Measurements from ENCODE around the gene GIGYF2.

Gene GIGYF2

GRCh38 chr2:232885264-232885961 is 188.3 kb downstream of the GIGYF2 start:
- Mint-ChIP-seq H3K4me3 (no peak overlapping the region), H3K27me3 (ENCODE audit: low read depth) (no peaks in the 10 kb centered on the region), H3K4me1 (ENCODE audit: low read depth) (no peaks in the 10 kb centered on the region), H3K27ac (no peak overlapping the region), H3K36me3 (ENCODE audit: low read depth) (no peaks in the 10 kb centered on the region), H3K9me3 (no peaks in the 10 kb centered on the region)

GRCh38 chr2:232886176-232886575 is 189.0 kb downstream of the GIGYF2 start:
- no peak overlapping the region for H3K4me3 Mint-ChIP-seq
- H3K27me3 Mint-ChIP-seq (ENCODE audit: low read depth): no peaks in the 10 kb centered on the region
- H3K4me1 Mint-ChIP-seq (ENCODE audit: low read depth): no peaks in the 10 kb centered on the region
- no peaks in the 10 kb centered on the region for H3K36me3 Mint-ChIP-seq (ENCODE audit: low read depth)
- H3K27ac Mint-ChIP-seq: no peak overlapping the region
- H3K9me3 Mint-ChIP-seq: no peaks in the 10 kb centered on the region

DNA sequence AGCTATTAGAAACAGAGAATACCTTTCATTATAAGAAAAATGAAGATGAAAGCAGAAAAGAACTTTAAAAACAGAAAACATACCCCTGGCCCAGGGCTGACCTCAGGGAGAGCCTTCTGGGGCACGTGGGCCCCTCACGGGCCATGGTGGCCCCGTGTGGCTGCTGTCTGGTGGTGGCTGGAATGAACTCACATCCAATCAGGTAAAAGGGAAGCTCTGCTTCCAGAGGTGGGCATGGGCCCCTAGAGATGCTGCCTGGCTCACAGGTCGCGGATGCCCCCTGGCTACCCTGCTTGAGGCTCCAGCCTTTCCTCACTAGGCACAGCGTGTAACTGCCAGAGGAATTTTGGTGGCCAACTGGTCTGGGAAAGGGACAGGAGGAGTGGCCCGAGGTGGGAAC is 189.5 kb downstream of the GIGYF2 start:
- H3K27ac Mint-ChIP-seq: no peak overlapping the region
- no peaks in the 10 kb centered on the region for H3K36me3 Mint-ChIP-seq (ENCODE audit: low read depth)
- no peaks in the 10 kb centered on the region for H3K9me3 Mint-ChIP-seq
- H3K4me1 Mint-ChIP-seq (ENCODE audit: low read depth): no peaks in the 10 kb centered on the region
- no peaks in the 10 kb centered on the region for H3K27me3 Mint-ChIP-seq (ENCODE audit: low read depth)
- H3K4me3 Mint-ChIP-seq: no peak overlapping the region

- Mint-ChIP-seq H3K27me3 (ENCODE audit: low read depth) (no peaks in the 10 kb centered on the region), H3K9me3 (no peaks in the 10 kb centered on the region), H3K27ac (no peak overlapping the region), H3K4me3 (no peak overlapping the region), H3K36me3 (ENCODE audit: low read depth) (no peaks in the 10 kb centered on the region), H3K4me1 (ENCODE audit: low read depth) (no peaks in the 10 kb centered on the region)
Observed at GRCh38 chr2:232887171-232887850, 190.2 kb downstream of the GIGYF2 start.

- H3K9me3 Mint-ChIP-seq: no peaks in the 10 kb centered on the region
- no peak overlapping the region for H3K27ac Mint-ChIP-seq
- no peaks in the 10 kb centered on the region for H3K36me3 Mint-ChIP-seq (ENCODE audit: low read depth)
- H3K4me1 Mint-ChIP-seq (ENCODE audit: low read depth): no peaks in the 10 kb centered on the region
- no peaks in the 10 kb centered on the region for H3K27me3 Mint-ChIP-seq (ENCODE audit: low read depth)
- no peak overlapping the region for H3K4me3 Mint-ChIP-seq
Observed at GRCh38 chr2:232888099-232888836, 191.1 kb downstream of the GIGYF2 start.

GRCh38 chr2:232888839-232889529 is 191.9 kb downstream of the GIGYF2 start:
- H3K27ac Mint-ChIP-seq: no peak overlapping the region
- no peaks in the 10 kb centered on the region for H3K36me3 Mint-ChIP-seq (ENCODE audit: low read depth)
- no peaks in the 10 kb centered on the region for H3K4me1 Mint-ChIP-seq (ENCODE audit: low read depth)
- no peak overlapping the region for H3K4me3 Mint-ChIP-seq
- H3K27me3 Mint-ChIP-seq (ENCODE audit: low read depth): no peaks in the 10 kb centered on the region
- H3K9me3 Mint-ChIP-seq: no peaks in the 10 kb centered on the region

GRCh38 chr2:232889876-232890401 is 192.8 kb downstream of the GIGYF2 start:
- Mint-ChIP-seq H3K4me3 (no peak overlapping the region), H3K27ac (no peak overlapping the region), H3K4me1 (ENCODE audit: low read depth) (no peaks in the 10 kb centered on the region), H3K9me3 (no peaks in the 10 kb centered on the region), H3K27me3 (ENCODE audit: low read depth) (no peaks in the 10 kb centered on the region), H3K36me3 (ENCODE audit: low read depth) (no peaks in the 10 kb centered on the region)

- H3K9me3 Mint-ChIP-seq: no peaks in the 10 kb centered on the region
- H3K27ac Mint-ChIP-seq: no peak overlapping the region
- no peaks in the 10 kb centered on the region for H3K4me1 Mint-ChIP-seq (ENCODE audit: low read depth)
- H3K36me3 Mint-ChIP-seq (ENCODE audit: low read depth): no peaks in the 10 kb centered on the region
- no peaks in the 10 kb centered on the region for H3K27me3 Mint-ChIP-seq (ENCODE audit: low read depth)
- no peak overlapping the region for H3K4me3 Mint-ChIP-seq
Observed at GRCh38 chr2:232890536-232890895, 193.4 kb downstream of the GIGYF2 start.

GRCh38 chr2:232890896-232891601 is 193.9 kb downstream of the GIGYF2 start:
- Mint-ChIP-seq H3K4me1 (ENCODE audit: low read depth) (no peaks in the 10 kb centered on the region), H3K9me3 (no peaks in the 10 kb centered on the region), H3K36me3 (ENCODE audit: low read depth) (no peaks in the 10 kb centered on the region), H3K4me3 (no peak overlapping the region), H3K27ac (no peak overlapping the region), H3K27me3 (ENCODE audit: low read depth) (no peaks in the 10 kb centered on the region)

DNA sequence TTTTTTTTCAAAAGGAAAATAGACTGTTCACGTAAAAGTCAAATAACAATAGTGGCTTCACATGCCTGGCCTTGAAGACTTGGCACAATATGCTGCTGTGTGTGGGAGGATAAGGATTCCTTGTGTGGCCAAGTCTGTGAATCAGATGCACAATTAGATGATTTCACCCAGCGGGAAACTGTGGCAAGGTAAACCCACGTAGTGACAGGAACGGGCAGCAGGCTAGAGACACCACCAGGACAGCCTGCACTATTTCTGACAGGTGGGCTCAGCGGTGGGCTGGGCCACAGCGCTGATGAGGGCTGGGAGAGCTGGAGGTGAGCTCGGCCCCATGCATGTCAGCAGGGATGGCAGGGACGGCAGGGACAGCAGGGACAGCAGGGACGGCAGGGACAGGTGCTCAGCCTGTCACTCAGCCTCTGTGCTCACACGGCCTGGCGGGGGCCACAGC is 194.5 kb downstream of the GIGYF2 start:
- H3K36me3 Mint-ChIP-seq (ENCODE audit: low read depth): no peaks in the 10 kb centered on the region
- H3K9me3 Mint-ChIP-seq: no peaks in the 10 kb centered on the region
- H3K27ac Mint-ChIP-seq: no peak overlapping the region
- no peaks in the 10 kb centered on the region for H3K27me3 Mint-ChIP-seq (ENCODE audit: low read depth)
- no peak overlapping the region for H3K4me3 Mint-ChIP-seq
- no peaks in the 10 kb centered on the region for H3K4me1 Mint-ChIP-seq (ENCODE audit: low read depth)

GRCh38 chr2:232892221-232892620 is 195.1 kb downstream of the GIGYF2 start:
- Mint-ChIP-seq H3K27ac (no peak overlapping the region), H3K27me3 (ENCODE audit: low read depth) (no peaks in the 10 kb centered on the region)

DNA sequence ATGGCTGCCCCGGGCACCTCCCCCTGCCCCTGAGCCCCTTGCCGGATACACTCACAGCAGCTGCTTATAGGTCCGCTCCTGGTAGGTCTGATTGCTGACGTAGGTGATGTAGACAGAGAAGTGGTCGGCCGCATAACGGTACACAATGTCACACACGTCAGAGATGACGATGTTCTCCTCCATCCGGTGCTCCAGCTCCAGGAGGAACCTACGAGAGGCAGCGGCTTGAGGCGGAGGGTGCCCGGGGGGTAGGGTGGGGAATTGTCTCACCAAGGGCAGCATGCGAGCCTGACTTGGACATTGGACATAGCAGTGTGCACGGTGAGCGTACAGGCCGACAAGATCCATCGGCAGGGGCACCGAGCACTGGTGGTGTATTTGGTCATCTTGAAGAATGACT is 195.7 kb downstream of the GIGYF2 start:
- Mint-ChIP-seq H3K4me1 (ENCODE audit: low read depth) (no peaks in the 10 kb centered on the region), H3K4me3 (no peak overlapping the region), H3K27me3 (ENCODE audit: low read depth) (no peaks in the 10 kb centered on the region), H3K27ac (no peak overlapping the region), H3K36me3 (ENCODE audit: low read depth) (no peaks in the 10 kb centered on the region), H3K9me3 (no peaks in the 10 kb centered on the region)

More at GRCh38 chr2:232892221-232892620, 195.1 kb downstream of the GIGYF2 start:
- H3K4me1 Mint-ChIP-seq (ENCODE audit: low read depth): no peaks in the 10 kb centered on the region
- no peaks in the 10 kb centered on the region for H3K9me3 Mint-ChIP-seq
- no peaks in the 10 kb centered on the region for H3K36me3 Mint-ChIP-seq (ENCODE audit: low read depth)
- H3K4me3 Mint-ChIP-seq: no peak overlapping the region

DNA sequence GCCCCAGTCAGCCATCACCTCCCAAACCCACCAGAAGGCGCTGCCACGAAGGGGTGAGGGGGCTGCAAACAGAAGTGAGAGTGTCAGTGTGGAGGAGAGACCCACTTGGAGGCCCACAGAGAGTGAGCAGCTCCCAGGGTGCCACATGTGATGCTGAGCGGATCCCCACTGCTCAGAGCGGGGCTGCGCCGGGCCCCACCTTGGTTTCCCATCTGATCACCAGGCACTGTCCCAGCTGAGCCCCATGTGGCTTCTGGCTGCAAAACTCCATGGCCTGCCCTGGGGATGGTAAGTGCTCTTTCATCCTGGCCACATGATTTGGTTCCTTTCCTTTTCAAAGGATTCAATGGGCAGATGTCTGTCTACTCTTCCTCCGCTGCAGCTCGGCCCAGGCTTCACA is 196.7 kb downstream of the GIGYF2 start:
- no peaks in the 10 kb centered on the region for H3K27me3 Mint-ChIP-seq (ENCODE audit: low read depth)
- no peaks in the 10 kb centered on the region for H3K4me1 Mint-ChIP-seq (ENCODE audit: low read depth)
- no peaks in the 10 kb centered on the region for H3K36me3 Mint-ChIP-seq (ENCODE audit: low read depth)
- no peak overlapping the region for H3K4me3 Mint-ChIP-seq
- H3K27ac Mint-ChIP-seq: no peak overlapping the region
- no peaks in the 10 kb centered on the region for H3K9me3 Mint-ChIP-seq

- no peaks in the 10 kb centered on the region for H3K36me3 Mint-ChIP-seq (ENCODE audit: low read depth)
- H3K27ac Mint-ChIP-seq: no peak overlapping the region
- H3K27me3 Mint-ChIP-seq (ENCODE audit: low read depth): no peaks in the 10 kb centered on the region
- no peaks in the 10 kb centered on the region for H3K9me3 Mint-ChIP-seq
- no peak overlapping the region for H3K4me3 Mint-ChIP-seq
- no peaks in the 10 kb centered on the region for H3K4me1 Mint-ChIP-seq (ENCODE audit: low read depth)
Observed at GRCh38 chr2:232894251-232894650, 197.1 kb downstream of the GIGYF2 start.

Measured in T-helper 1 cell treated with Interleukin-12 subunit alpha and Interleukin-12 subunit beta and Interleukin-4 antibody, amounts not matched to agents 30 μg/mL and 1 μg/mL, for 36 hours (primary cell).